ENCODE results near the gene GNAI3.

DNA sequence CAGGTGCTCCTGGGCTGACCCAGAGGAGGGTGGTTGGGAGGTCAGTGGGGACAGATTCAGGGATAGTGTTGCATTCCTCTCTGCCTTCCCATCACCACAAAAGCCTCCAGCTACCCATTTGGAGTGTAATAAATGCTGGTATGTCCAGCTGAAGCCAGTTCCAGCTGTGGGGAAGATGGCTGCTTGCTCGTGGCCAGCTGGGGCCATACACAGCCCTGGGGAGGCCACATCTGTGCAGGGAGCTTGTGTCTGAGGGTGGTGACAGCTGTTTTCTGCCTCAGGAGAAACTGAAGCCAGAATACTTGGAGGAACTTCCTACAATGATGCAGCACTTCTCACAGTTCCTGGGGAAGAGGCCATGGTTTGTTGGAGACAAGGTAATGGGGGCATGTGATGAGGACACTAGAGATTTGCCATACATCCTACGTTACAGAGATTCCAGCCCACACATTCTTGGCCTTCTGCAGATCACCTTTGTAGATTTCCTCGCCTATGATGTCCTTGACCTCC lies 110.2 kb downstream of the GNAI3 start:
- TF ChIP-seq, protein P1, sequence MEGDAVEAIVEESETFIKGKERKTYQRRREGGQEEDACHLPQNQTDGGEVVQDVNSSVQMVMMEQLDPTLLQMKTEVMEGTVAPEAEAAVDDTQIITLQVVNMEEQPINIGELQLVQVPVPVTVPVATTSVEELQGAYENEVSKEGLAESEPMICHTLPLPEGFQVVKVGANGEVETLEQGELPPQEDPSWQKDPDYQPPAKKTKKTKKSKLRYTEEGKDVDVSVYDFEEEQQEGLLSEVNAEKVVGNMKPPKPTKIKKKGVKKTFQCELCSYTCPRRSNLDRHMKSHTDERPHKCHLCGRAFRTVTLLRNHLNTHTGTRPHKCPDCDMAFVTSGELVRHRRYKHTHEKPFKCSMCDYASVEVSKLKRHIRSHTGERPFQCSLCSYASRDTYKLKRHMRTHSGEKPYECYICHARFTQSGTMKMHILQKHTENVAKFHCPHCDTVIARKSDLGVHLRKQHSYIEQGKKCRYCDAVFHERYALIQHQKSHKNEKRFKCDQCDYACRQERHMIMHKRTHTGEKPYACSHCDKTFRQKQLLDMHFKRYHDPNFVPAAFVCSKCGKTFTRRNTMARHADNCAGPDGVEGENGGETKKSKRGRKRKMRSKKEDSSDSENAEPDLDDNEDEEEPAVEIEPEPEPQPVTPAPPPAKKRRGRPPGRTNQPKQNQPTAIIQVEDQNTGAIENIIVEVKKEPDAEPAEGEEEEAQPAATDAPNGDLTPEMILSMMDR (CRISPR knock-in tag; IDR thresholded peaks at IDR 0.05) = no peak
- TF ChIP-seq, protein P2, sequence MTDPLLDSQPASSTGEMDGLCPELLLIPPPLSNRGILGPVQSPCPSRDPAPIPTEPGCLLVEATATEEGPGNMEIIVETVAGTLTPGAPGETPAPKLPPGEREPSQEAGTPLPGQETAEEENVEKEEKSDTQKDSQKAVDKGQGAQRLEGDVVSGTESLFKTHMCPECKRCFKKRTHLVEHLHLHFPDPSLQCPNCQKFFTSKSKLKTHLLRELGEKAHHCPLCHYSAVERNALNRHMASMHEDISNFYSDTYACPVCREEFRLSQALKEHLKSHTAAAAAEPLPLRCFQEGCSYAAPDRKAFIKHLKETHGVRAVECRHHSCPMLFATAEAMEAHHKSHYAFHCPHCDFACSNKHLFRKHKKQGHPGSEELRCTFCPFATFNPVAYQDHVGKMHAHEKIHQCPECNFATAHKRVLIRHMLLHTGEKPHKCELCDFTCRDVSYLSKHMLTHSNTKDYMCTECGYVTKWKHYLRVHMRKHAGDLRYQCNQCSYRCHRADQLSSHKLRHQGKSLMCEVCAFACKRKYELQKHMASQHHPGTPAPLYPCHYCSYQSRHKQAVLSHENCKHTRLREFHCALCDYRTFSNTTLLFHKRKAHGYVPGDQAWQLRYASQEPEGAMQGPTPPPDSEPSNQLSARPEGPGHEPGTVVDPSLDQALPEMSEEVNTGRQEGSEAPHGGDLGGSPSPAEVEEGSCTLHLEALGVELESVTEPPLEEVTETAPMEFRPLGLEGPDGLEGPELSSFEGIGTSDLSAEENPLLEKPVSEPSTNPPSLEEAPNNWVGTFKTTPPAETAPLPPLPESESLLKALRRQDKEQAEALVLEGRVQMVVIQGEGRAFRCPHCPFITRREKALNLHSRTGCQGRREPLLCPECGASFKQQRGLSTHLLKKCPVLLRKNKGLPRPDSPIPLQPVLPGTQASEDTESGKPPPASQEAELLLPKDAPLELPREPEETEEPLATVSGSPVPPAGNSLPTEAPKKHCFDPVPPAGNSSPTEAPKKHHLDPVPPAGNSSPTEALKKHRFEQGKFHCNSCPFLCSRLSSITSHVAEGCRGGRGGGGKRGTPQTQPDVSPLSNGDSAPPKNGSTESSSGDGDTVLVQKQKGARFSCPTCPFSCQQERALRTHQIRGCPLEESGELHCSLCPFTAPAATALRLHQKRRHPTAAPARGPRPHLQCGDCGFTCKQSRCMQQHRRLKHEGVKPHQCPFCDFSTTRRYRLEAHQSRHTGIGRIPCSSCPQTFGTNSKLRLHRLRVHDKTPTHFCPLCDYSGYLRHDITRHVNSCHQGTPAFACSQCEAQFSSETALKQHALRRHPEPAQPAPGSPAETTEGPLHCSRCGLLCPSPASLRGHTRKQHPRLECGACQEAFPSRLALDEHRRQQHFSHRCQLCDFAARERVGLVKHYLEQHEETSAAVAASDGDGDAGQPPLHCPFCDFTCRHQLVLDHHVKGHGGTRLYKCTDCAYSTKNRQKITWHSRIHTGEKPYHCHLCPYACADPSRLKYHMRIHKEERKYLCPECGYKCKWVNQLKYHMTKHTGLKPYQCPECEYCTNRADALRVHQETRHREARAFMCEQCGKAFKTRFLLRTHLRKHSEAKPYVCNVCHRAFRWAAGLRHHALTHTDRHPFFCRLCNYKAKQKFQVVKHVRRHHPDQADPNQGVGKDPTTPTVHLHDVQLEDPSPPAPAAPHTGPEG (CRISPR knock-in tag; IDR thresholded peaks at IDR 0.05) = no peak
